ENCODE measurements around the gene SMYD3. TPM values are rescaled to one million over a fixed set of nuclear protein-coding genes. Genes with fewer than 3 reads are reported as not detected.

SMYD3 gene
- total RNA-seq, 2 donors from 2014 or later, result 16.2 to 16.4 TPM

- Histone ChIP-seq H3K4me1 (no peaks in the 10 kb centered on the region), H3K9me3 (no peaks in the 10 kb centered on the region), H3K4me3 (no peak overlapping the region), H3K27me3 (no peaks in the 10 kb centered on the region), H3K9ac (ENCODE audit: low read depth in 2 of 2, low read length in 2 of 2) (no peak overlapping the region), H3K27ac (no peak overlapping the region), H3K36me3 (no peaks in the 10 kb centered on the region)
- no peak for DNase-seq
- intact Hi-C loops (cut with DNase I), result no loop called here
- TF ChIP-seq, protein P1, sequence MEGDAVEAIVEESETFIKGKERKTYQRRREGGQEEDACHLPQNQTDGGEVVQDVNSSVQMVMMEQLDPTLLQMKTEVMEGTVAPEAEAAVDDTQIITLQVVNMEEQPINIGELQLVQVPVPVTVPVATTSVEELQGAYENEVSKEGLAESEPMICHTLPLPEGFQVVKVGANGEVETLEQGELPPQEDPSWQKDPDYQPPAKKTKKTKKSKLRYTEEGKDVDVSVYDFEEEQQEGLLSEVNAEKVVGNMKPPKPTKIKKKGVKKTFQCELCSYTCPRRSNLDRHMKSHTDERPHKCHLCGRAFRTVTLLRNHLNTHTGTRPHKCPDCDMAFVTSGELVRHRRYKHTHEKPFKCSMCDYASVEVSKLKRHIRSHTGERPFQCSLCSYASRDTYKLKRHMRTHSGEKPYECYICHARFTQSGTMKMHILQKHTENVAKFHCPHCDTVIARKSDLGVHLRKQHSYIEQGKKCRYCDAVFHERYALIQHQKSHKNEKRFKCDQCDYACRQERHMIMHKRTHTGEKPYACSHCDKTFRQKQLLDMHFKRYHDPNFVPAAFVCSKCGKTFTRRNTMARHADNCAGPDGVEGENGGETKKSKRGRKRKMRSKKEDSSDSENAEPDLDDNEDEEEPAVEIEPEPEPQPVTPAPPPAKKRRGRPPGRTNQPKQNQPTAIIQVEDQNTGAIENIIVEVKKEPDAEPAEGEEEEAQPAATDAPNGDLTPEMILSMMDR (IDR thresholded peaks at IDR 0.05), result no peak
Measured at GRCh38 chr1:246319083-246319714, 187.9 kb downstream of the SMYD3 start.

DNA sequence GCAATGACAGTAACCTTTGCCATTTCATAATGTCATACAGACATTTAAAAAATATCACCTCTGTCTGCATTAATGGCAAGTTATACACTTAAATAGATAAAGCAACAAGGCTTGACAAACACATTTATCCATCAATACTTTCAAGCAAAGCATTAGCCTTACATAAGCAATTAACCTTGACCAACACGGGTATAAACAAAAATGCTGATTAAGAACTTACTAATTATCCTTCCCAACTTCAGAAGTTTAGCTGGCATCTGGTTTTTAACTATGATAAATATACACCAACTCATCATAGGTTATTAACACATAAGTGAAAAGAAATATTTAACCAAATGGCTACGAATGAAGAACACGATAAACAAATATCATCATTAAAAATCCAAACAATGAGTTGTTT is 188.5 kb downstream of the SMYD3 start:
- TF ChIP-seq, protein P1 (IDR thresholded peaks at IDR 0.05), result no peak
- intact Hi-C loops (cut with DNase I), result no loop called here
- no peak overlapping the region for H3K27ac ChIP-seq
- no peaks in the 10 kb centered on the region for H3K9me3 ChIP-seq
- no peak overlapping the region for H3K4me3 ChIP-seq
- no peaks in the 10 kb centered on the region for H3K4me1 ChIP-seq
- H3K27me3 ChIP-seq, result no peaks in the 10 kb centered on the region
- no peak for DNase-seq
- no peaks in the 10 kb centered on the region for H3K36me3 ChIP-seq
- H3K9ac ChIP-seq (ENCODE audit: low read depth in 2 of 2, low read length in 2 of 2), result no peak overlapping the region

DNA sequence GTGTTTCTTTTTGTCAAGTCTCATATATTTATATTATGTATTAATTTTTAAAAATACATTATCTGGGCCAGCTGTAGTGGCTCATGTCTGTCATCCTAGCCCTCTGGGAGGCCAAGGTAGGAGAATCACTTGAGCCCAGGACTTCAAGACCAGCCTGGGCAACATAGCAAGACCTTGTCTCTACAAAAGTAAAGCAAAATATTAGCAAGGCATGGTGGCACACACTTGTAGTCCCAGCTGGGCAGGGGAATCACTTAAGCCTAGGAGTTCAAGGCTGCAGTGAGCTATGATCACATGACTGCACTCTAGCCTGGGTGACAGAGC is 189.1 kb downstream of the SMYD3 start:
- no peak for DNase-seq
- Histone ChIP-seq H3K27me3 (no peaks in the 10 kb centered on the region), H3K4me1 (no peaks in the 10 kb centered on the region), H3K9ac (ENCODE audit: low read depth in 2 of 2, low read length in 2 of 2) (no peak overlapping the region), H3K4me3 (no peak overlapping the region), H3K9me3 (no peaks in the 10 kb centered on the region), H3K27ac (no peak overlapping the region), H3K36me3 (no peaks in the 10 kb centered on the region)
- intact Hi-C loops (cut with DNase I), result no loop called here
- TF ChIP-seq, protein P1 (IDR thresholded peaks at IDR 0.05), result no peak

DNA sequence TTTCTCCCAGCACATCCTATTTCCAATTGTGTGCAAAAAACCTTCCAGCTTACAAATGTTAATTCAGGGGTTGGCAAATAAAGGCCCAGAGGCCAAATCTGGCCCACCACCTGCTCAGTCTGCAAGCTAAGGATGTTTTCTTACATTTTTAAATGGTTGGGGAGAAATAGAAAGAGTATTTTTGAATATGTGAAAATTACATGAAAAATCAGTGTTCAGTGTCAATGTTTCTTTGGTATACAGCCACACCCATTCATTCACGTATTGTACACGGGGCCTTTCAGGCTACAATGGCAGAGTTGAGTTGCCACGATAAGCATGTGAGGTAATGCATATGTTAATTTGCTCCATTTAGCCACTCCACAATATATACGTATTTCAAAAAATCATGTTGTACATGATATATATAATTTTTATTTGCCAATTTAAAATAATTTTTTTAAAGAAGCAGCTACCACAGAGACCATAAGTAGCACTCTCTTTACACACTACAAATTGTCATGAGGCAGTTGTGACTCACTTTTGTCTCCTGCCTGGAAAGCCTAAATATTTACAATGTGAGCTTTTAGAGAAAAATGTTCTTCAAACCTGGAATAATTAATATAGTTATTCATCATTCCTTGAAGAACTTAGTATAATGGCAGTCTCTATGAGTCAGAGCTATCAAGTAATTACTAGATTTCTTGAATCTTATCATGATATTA is 189.6 kb downstream of the SMYD3 start:
- H3K9ac ChIP-seq (ENCODE audit: low read depth in 2 of 2, low read length in 2 of 2), result no peak overlapping the region
- H3K4me3 ChIP-seq, result no peak overlapping the region
- no peaks in the 10 kb centered on the region for H3K36me3 ChIP-seq
- TF ChIP-seq, protein P1 (IDR thresholded peaks at IDR 0.05), result no peak
- H3K9me3 ChIP-seq, result no peaks in the 10 kb centered on the region
- H3K27ac ChIP-seq, result no peak overlapping the region
- intact Hi-C loops (cut with DNase I), result no loop called here
- H3K27me3 ChIP-seq, result no peaks in the 10 kb centered on the region
- DNase-seq, result no peak
- H3K4me1 ChIP-seq, result no peaks in the 10 kb centered on the region

GRCh38 chr1:246311461-246311860 is 195.6 kb downstream of the SMYD3 start:
- TF ChIP-seq, protein P1 (IDR thresholded peaks at IDR 0.05), result no peak
- Histone ChIP-seq H3K27me3 (no peaks in the 10 kb centered on the region), H3K4me1 (no peaks in the 10 kb centered on the region), H3K36me3 (no peaks in the 10 kb centered on the region), H3K27ac (no peak overlapping the region), H3K9ac (ENCODE audit: low read depth in 2 of 2, low read length in 2 of 2) (no peak overlapping the region), H3K9me3 (no peaks in the 10 kb centered on the region), H3K4me3 (no peak overlapping the region)
- intact Hi-C loops (cut with DNase I), result no loop called here
- no peak for DNase-seq
